K562 (cell line): ENCODE data around the gene DKKL1. TPM values are rescaled to one million over a fixed set of nuclear protein-coding genes. Genes with fewer than 3 reads are reported as not detected.

ENCODE experiments used
- ATF4 ChIP-seq: fragments of 450-650 bp; formaldehyde crosslinking; IDR thresholded peaks from 2 replicates; pipeline ENCODE4 v1.4.0; 2022; ENCODE audit warnings: mild to moderate bottlenecking, moderate library complexity
- CBFB ChIP-seq: sonication (generic); formaldehyde crosslinking; IDR thresholded peaks from 2 replicates; pipeline ENCODE4 v1.4.0; 2020; ENCODE audit warnings: mild to moderate bottlenecking, missing genetic modification reagents
- CREB3L1 ChIP-seq: fragments of 450-650 bp; IDR thresholded peaks from 2 replicates; pipeline ENCODE4 v1.6.1; 2014; ENCODE audit warnings: low read depth, mild to moderate bottlenecking, moderate library complexity, borderline replicate concordance
- HDAC6 ChIP-seq: IDR thresholded peaks from 2 replicates; pipeline ENCODE4 v1.6.1; 2012; ENCODE audit warnings: low read depth, mild to moderate bottlenecking, control low read depth, inconsistent platforms, low read length, moderate library complexity
- KDM1A ChIP-seq, 2 experiments: fragments of 450-650 bp; IDR thresholded peaks; 2 replicates each; pipeline ENCODE4 v1.6.1; 2016; ENCODE audit warnings: mild to moderate bottlenecking in 2 of 2
- PHB ChIP-seq: fragments of 250-450 bp; sonication (Bioruptor Pico); IDR thresholded peaks from 2 replicates; pipeline ENCODE4 v1.5.0; 2021
- POLR2AphosphoS2 ChIP-seq: IDR thresholded peaks from 2 replicates; pipeline ENCODE4 v1.6.1; 2012; ENCODE audit warnings: low read length, improper control_type of control experiment
- TFAM ChIP-seq: fragments of 250-450 bp; sonication (Bioruptor Pico); conservative IDR thresholded peaks from 2 replicates; pipeline ENCODE4 v1.5.0; 2021; ENCODE audit warnings: mild to moderate bottlenecking, moderate library complexity
- U2AF2 ChIP-seq: fragments of 200-400 bp; formaldehyde crosslinking; optimal IDR thresholded peaks from 2 replicates; pipeline ENCODE3; 2017; ENCODE audit warnings: low read depth, mild to moderate bottlenecking, low read length
- ZFPM2 ChIP-seq: fragments of 250-450 bp; sonication (Bioruptor Pico); IDR thresholded peaks from 2 replicates; pipeline ENCODE4 v1.5.1; 2022; ENCODE audit warnings: mild to moderate bottlenecking
- ZNF143 ChIP-seq: sonication (generic); formaldehyde crosslinking; IDR thresholded peaks from 2 replicates; pipeline ENCODE4 v1.9.0; 2022; ENCODE audit warnings: mild to moderate bottlenecking, missing genetic modification reagents
- ZNF398 ChIP-seq: fragments of 250-450 bp; sonication (Bioruptor Pico); IDR thresholded peaks from 2 replicates; pipeline ENCODE4 v1.8.0; 2021; ENCODE audit warnings: moderate library complexity, mild to moderate bottlenecking, inconsistent platforms
- polyA plus RNA-seq, 8 experiments: library from polyadenylated mRNA; depleted of rRNA in 4 of 8; stranded (reverse) in 5 of 8; unstranded in 3 of 8; fragments of >200 nt; fragmentation: Nextera tagmentation in 2 of 8; fragmentation: Illumina TruSeq in 1 of 8; extraction: Ambion mirVana in 2 of 8; extraction: Trizol in 1 of 8; gene quantifications; 2 replicates each; pipeline versions ENCODE4 v1.2.1 to v1.2.3, GENCODE V29; 2011 to 2014; ENCODE audit warnings: inconsistent platforms in 1 of 8, missing spikeins in 1 of 8
- total RNA-seq, 7 experiments: library from RNA; depleted of rRNA in 6 of 7; stranded (reverse); fragments of >200 nt in 6 of 7; fragmentation: Illumina TruSeq in 2 of 7; extraction: Trizol in 2 of 7; gene quantifications; 2 replicates each; pipeline versions ENCODE4 v1.2.1 to v1.2.3, GENCODE V29; 2011 to 2021; ENCODE audit warnings: low replicate concordance in 1 of 7
- TF ChIP-seq, protein P1 (sequence below): fragments of 450-650 bp; IDR thresholded peaks from 2 replicates; pipeline ENCODE4 v1.6.1; 2017; ENCODE audit warnings: antibody characterized with exemption

DKKL1 gene
- total and polyA plus RNA-seq, 9 of the 15 experiments (the other 6 are each of a cell fraction or from before 2014, with no cell fraction given) = 0.15 to 1.7 (median 0.52) TPM

GRCh38 chr19:49423071-49423984 lies 59.7 kb downstream of the DKKL1 start, which contains the start of gene PTH2 (continued):
- TF ChIP-seq PHB (no peak), CBFB (no peak), ZNF398 (CRISPR knock-in tag) (no peak), U2AF2 (no peak), TFAM (CRISPR knock-in tag) (no peak), ZFPM2 (CRISPR knock-in tag) (no peak), ZNF143 (CRISPR knock-in tag) (no peak), HDAC6 (no peak), ATF4 (CRISPR knock-in tag) (no peak), CREB3L1 (no peak), POLR2AphosphoS2 (no peak), KDM1A (IDR thresholded peaks at IDR 0.05) (peak in 1 of 2 experiments; percentile 30; a peak in 1 of 4 replicates)
- TF ChIP-seq, protein P1, sequence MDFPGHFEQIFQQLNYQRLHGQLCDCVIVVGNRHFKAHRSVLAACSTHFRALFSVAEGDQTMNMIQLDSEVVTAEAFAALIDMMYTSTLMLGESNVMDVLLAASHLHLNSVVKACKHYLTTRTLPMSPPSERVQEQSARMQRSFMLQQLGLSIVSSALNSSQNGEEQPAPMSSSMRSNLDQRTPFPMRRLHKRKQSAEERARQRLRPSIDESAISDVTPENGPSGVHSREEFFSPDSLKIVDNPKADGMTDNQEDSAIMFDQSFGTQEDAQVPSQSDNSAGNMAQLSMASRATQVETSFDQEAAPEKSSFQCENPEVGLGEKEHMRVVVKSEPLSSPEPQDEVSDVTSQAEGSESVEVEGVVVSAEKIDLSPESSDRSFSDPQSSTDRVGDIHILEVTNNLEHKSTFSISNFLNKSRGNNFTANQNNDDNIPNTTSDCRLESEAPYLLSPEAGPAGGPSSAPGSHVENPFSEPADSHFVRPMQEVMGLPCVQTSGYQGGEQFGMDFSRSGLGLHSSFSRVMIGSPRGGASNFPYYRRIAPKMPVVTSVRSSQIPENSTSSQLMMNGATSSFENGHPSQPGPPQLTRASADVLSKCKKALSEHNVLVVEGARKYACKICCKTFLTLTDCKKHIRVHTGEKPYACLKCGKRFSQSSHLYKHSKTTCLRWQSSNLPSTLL = no peak
